ENCODE measurements around the gene TSPAN33. TPM values are rescaled to one million over a fixed set of nuclear protein-coding genes. Genes with fewer than 3 reads are reported as not detected.
"Not testable (repeated sequence)": the region's sequence is repeated elsewhere in the genome, so short reads cannot be mapped to it uniquely, and the experiment has no call there.

TSPAN33 gene
- total RNA-seq, 3 donors from 2014 or later, result 3.9 to 11.4 (median 5.4) TPM

GRCh38 chr7:129218514-129219062 is 74.1 kb downstream of the TSPAN33 start:
- Histone ChIP-seq H3K27me3 (no peaks in the 10 kb centered on the region), H3K9me3 (no peaks in the 10 kb centered on the region), H3K4me3 (no peak overlapping the region), H3K27ac (no peak overlapping the region), H3K4me1 (no peaks in the 10 kb centered on the region), H3K36me3 (no peaks in the 10 kb centered on the region)
- DNase-seq (ENCODE audit: low spot score in 2 of 2), result peak; percentile 63 to 81
- no peak for TF ChIP-seq POLR2A (IDR thresholded peaks at IDR 0.05)
- peak; percentile 72 to 89 (median 88) for TF ChIP-seq CTCF (IDR thresholded peaks at IDR 0.05)
- no peak for TF ChIP-seq POLR2AphosphoS5 (IDR thresholded peaks at IDR 0.05)
- intact Hi-C loops (cut with DNase I; ENCODE audit: low total_unique reads), result no loop called here

DNA sequence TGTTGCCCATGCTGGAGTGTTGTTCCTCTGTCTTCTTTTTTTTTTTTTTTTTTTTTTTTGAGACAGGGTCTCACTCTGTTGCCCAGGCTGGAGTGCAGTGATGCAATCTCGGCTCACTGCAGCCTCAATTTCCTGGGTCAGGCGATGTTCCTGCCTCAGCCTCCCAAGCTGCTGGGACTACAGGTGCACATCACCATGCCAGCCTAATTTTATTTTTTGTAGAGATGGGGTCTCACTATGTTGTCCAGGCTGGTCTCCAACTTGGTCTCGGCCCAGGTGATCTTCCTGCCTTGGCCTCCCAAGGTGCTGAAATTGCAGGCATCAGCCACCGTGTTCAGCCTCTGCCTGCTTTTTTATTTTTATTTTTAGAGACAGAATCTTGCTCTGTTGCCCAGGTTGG is 74.7 kb downstream of the TSPAN33 start:
- H3K4me3 ChIP-seq; DNase-seq (ENCODE audit: low spot score in 2 of 2); H3K9me3 ChIP-seq; intact Hi-C loops (cut with DNase I; ENCODE audit: low total_unique reads); H3K36me3 ChIP-seq; H3K27ac ChIP-seq; H3K27me3 ChIP-seq; H3K4me1 ChIP-seq: not testable (repeated sequence)

Other genes starting within 250 kb of the TSPAN33 start
- gene KCP, start 234.0 kb upstream of the TSPAN33 start, total RNA-seq, result 1 to 10 TPM in 1 of 3 donors, under 1 TPM in 2; 0.33 to 2.2 (median 0.88) TPM
- gene IRF5, start 206.8 kb upstream of the TSPAN33 start, total RNA-seq, result 10 to 100 TPM in 2 of 3 donors, 1 to 10 TPM in 1; 4.6 to 19.4 (median 11.1) TPM
- gene TNPO3, start 89.6 kb upstream of the TSPAN33 start, total RNA-seq, result 10 to 100 TPM; 36.4 to 42.7 (median 36.6) TPM
- gene SMO, start 43.9 kb downstream of the TSPAN33 start, total RNA-seq, result 10 to 100 TPM in 2 of 3 donors, 1 to 10 TPM in 1; 6.2 to 11.8 (median 10.2) TPM
- gene AHCYL2, start 80.3 kb downstream of the TSPAN33 start, total RNA-seq, result 10 to 100 TPM; 19.0 to 24.7 (median 21.8) TPM